ENCODE results near the gene PTPRH.

DNA sequence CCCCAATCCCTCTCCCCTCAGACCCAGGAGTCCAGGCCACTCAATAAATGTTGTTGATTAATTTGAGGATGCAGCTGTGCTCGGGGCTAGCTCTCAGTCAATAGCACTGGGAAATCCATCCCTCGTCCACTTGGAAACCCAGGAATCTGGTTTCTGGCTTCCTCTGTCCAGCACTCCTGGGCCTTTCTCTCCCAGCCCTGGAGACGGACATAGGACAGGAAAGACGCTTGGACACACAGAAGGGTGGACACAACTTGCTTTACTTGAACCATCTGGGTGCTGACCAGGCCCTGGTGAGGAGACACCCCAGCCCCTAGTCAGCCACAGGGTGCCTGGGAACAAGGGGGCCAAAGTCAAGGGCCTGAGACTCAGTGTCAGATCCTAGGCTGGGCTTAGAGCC is 50.9 kb downstream of the PTPRH start:
- no peak for TF ChIP-seq ZBTB7A (IDR thresholded peaks at IDR 0.05; ENCODE audit: low read depth)
- TF ChIP-seq EP300 (IDR thresholded peaks at IDR 0.05; ENCODE audit: borderline replicate concordance), result no peak
- no peak for TF ChIP-seq TAF1 (IDR thresholded peaks at IDR 0.05; ENCODE audit: low read depth)
- no peak for TF ChIP-seq TCF12 (IDR thresholded peaks at IDR 0.05; ENCODE audit: low read depth)
- TF ChIP-seq, protein P1, sequence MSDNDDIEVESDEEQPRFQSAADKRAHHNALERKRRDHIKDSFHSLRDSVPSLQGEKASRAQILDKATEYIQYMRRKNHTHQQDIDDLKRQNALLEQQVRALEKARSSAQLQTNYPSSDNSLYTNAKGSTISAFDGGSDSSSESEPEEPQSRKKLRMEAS (IDR thresholded peaks at IDR 0.05), result no peak
- TF ChIP-seq RAD21 (IDR thresholded peaks at IDR 0.05; ENCODE audit: low read depth), result no peak
- no peak for TF ChIP-seq EGR1 (IDR thresholded peaks at IDR 0.05)
- no peak for TF ChIP-seq CEBPB (IDR thresholded peaks at IDR 0.05)
- no peak for TF ChIP-seq CREB1 (IDR thresholded peaks at IDR 0.05; ENCODE audit: low read depth)
- TF ChIP-seq YY1 (IDR thresholded peaks at IDR 0.05; ENCODE audit: low read depth), result no peak
- no peak for TF ChIP-seq NFIC (IDR thresholded peaks at IDR 0.05)
- TF ChIP-seq FOXM1 (IDR thresholded peaks at IDR 0.05; ENCODE audit: borderline replicate concordance, low read depth), result no peak
- TF ChIP-seq, protein P2, sequence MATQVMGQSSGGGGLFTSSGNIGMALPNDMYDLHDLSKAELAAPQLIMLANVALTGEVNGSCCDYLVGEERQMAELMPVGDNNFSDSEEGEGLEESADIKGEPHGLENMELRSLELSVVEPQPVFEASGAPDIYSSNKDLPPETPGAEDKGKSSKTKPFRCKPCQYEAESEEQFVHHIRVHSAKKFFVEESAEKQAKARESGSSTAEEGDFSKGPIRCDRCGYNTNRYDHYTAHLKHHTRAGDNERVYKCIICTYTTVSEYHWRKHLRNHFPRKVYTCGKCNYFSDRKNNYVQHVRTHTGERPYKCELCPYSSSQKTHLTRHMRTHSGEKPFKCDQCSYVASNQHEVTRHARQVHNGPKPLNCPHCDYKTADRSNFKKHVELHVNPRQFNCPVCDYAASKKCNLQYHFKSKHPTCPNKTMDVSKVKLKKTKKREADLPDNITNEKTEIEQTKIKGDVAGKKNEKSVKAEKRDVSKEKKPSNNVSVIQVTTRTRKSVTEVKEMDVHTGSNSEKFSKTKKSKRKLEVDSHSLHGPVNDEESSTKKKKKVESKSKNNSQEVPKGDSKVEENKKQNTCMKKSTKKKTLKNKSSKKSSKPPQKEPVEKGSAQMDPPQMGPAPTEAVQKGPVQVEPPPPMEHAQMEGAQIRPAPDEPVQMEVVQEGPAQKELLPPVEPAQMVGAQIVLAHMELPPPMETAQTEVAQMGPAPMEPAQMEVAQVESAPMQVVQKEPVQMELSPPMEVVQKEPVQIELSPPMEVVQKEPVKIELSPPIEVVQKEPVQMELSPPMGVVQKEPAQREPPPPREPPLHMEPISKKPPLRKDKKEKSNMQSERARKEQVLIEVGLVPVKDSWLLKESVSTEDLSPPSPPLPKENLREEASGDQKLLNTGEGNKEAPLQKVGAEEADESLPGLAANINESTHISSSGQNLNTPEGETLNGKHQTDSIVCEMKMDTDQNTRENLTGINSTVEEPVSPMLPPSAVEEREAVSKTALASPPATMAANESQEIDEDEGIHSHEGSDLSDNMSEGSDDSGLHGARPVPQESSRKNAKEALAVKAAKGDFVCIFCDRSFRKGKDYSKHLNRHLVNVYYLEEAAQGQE (IDR thresholded peaks at IDR 0.05; ENCODE audit: low read depth), result peak; percentile 45; the same call in 1 of the 2 replicates
- no peak for TF ChIP-seq TEAD4 (IDR thresholded peaks at IDR 0.05)
